D721Med (cell line): ENCODE results near the gene DUSP6.

Experiments used
- DNase-seq: peaks from one replicate; pipeline ENCODE4 v3.0.0; 2011; ENCODE audit warnings: low spot score; ENCODE audit not compliant: insufficient read length
- FAIRE-seq: peaks from 2 replicates; lab custom pipeline; 2011; peaks lifted over from hg19 to GRCh38; lab: Jason Lieb, UNC
- CTCF ChIP-seq: IDR thresholded peaks from 2 replicates; pipeline ENCODE4 v1.5.1; 2012; ENCODE audit warnings: mild to moderate bottlenecking, control low read depth; ENCODE audit not compliant: insufficient read depth; ENCODE audit errors: missing control alignments

DUSP6 gene

GRCh38 chr12:89328151-89329030, 23.9 kb downstream of the DUSP6 start:
- FAIRE-seq (no peak), DNase-seq (no peak)
- TF ChIP-seq CTCF, result no peak

- no peak for TF ChIP-seq CTCF
- DNase-seq (no peak), FAIRE-seq (no peak)
Measured at GRCh38 chr12:89327486-89328094, 24.7 kb downstream of the DUSP6 start.

GRCh38 chr12:89326239-89327040, 25.9 kb downstream of the DUSP6 start:
- FAIRE-seq (no peak), DNase-seq (no peak)
- no peak for TF ChIP-seq CTCF

GRCh38 chr12:89325495-89325894, 26.8 kb downstream of the DUSP6 start:
- DNase-seq, result no peak
- FAIRE-seq, result no peak
- no peak for TF ChIP-seq CTCF

GRCh38 chr12:89324437-89324836, 27.9 kb downstream of the DUSP6 start:
- no peak for TF ChIP-seq CTCF
- DNase-seq (no peak), FAIRE-seq (no peak)

- no peak for TF ChIP-seq CTCF
- DNase-seq, result no peak
- no peak for FAIRE-seq
Measured at GRCh38 chr12:89323568-89324218, 28.6 kb downstream of the DUSP6 start.
